Activated naive CD4-positive, alpha-beta T cell treated with anti-CD3 and anti-CD28 coated beads, Interleukin-2, amount 50 U/mL, for 16 hours (primary cell): ENCODE results near the gene B4GALNT4.
"Not testable (repeated sequence)": the region's sequence is repeated elsewhere in the genome, so short reads cannot be mapped to it uniquely, and the experiment has no call there.

Experiments used
- DNase-seq: peaks from one replicate; pipeline ENCODE4 v3.0.0-alpha.2; 2020

Gene B4GALNT4, protein sequence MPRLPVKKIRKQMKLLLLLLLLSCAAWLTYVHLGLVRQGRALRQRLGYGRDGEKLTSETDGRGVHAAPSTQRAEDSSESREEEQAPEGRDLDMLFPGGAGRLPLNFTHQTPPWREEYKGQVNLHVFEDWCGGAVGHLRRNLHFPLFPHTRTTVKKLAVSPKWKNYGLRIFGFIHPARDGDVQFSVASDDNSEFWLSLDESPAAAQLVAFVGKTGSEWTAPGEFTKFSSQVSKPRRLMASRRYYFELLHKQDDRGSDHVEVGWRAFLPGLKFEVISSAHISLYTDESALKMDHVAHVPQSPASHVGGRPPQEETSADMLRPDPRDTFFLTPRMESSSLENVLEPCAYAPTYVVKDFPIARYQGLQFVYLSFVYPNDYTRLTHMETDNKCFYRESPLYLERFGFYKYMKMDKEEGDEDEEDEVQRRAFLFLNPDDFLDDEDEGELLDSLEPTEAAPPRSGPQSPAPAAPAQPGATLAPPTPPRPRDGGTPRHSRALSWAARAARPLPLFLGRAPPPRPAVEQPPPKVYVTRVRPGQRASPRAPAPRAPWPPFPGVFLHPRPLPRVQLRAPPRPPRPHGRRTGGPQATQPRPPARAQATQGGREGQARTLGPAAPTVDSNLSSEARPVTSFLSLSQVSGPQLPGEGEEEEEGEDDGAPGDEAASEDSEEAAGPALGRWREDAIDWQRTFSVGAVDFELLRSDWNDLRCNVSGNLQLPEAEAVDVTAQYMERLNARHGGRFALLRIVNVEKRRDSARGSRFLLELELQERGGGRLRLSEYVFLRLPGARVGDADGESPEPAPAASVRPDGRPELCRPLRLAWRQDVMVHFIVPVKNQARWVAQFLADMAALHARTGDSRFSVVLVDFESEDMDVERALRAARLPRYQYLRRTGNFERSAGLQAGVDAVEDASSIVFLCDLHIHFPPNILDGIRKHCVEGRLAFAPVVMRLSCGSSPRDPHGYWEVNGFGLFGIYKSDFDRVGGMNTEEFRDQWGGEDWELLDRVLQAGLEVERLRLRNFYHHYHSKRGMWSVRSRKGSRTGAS

DNA sequence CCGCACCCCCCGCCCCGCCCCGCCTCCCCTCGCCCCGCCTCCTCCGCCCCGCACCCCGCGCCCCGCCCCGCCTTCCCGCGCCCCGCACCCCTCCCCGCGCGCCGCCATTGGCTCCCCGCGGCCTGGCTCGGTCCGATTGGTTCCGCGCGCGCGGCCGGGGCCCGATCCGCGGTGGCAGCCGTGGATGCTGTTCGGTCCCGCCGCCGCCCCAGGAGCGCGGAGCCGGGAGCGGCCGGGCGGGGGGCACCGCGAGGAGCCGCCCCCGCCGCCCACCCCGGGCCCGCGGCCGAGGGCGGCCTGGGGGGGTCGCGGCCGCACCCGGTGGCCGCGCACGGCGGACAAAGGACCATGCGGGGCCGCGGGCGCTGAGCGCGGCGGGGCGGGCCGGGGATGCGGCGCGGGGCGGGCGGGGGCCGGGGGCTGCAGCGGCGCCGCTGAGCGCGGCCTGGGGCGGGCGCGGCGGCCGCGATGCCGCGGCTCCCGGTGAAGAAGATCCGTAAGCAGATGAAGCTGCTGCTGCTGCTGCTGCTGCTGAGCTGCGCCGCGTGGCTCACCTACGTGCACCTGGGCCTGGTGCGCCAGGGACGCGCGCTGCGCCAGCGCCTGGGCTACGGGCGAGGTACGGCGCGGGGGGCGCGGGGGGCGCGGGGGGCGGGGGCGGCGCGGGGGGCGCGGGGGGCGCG lies at the start of gene B4GALNT4:
Gene B4GALNT4 (plus strand): TSS at position 164 of the 683 bp plus-strand sequence. CDS start 305 bp downstream, at position 469.
- peak; percentile 53 for DNase-seq

DNA sequence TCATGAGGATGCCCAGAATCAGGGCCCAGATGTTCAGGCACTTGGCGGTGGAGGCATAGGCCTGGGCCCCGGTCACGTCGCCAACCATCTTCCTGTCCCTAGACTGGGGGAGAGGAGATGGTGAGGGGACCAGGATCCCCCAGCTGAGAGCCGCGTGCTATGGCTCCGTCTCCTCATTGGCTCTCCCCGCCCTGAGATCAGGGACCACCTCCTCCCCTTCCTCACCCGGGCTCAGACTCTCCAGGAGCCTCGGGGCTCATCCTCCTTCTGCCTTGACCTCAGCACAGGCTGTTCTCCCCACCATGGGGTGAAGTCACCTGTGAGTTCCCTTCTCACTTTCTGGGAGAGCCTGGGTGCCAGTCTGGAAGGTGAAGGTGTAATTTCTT lies 49.4 kb upstream of the B4GALNT4 start:
- not testable (repeated sequence) for DNase-seq

DNA sequence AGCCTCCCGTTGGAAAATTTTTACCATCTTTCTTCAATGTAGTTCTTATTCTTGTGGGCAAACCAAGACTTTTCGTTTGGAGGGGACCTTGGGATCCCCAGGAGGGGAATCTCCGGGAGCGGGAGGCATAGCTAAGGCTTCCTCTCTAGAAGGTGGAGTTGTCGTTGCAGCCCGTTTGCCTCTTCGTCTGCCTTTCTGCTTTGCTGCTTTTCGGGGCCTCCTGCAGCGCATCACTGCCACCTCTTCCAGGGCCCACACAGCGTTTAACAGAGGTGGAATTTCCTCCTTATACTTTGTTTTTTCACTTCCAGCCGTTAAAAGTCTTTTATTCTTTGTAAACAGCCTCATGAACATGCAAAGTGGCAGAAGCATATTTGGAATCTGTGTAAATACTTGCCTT lies 45.1 kb upstream of the B4GALNT4 start:
- no peak for DNase-seq

DNA sequence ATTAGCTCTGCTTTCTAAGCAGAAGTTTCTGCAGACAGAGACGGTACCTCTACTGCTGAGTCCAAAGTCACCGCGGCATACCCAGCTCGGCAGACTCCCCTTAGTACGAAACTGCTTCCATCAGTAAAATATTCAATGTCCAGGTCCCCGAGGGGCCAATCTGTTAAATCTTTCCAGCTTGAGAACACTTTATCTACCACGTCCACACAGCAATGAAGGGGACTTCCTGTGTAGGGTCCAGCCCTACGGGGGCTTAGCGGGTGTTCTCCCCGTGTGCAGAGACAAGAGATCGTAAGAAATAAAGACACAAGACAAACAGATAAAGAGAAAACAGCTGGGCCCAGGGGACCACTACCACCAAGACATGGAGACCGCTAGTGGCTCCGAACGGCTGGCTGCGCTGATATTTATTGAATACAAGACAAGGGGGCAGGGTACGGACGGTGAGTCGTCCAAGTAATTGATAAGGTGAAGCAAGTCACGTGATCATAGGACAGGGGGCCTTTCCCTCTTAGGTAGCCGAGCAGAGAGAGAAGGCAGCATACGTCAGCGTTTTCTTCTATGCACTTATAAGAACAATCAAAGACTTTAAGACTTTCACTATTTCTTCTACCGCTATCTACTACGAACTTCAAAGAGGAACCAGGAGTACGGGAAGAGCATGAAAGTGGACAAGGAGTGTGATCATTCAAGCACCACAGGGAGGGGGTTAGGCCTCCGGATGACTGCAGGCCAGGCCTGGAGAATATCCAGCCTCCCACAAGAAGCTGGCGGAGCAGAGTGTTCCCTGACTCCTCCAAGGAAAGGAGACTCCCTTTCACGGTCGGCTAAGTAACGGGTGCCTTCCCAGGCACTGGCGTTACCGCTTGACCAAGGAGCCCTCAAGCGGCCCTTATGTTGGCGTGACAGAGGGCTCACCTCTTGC lies 44.4 kb upstream of the B4GALNT4 start:
- not testable (repeated sequence) for DNase-seq

DNA sequence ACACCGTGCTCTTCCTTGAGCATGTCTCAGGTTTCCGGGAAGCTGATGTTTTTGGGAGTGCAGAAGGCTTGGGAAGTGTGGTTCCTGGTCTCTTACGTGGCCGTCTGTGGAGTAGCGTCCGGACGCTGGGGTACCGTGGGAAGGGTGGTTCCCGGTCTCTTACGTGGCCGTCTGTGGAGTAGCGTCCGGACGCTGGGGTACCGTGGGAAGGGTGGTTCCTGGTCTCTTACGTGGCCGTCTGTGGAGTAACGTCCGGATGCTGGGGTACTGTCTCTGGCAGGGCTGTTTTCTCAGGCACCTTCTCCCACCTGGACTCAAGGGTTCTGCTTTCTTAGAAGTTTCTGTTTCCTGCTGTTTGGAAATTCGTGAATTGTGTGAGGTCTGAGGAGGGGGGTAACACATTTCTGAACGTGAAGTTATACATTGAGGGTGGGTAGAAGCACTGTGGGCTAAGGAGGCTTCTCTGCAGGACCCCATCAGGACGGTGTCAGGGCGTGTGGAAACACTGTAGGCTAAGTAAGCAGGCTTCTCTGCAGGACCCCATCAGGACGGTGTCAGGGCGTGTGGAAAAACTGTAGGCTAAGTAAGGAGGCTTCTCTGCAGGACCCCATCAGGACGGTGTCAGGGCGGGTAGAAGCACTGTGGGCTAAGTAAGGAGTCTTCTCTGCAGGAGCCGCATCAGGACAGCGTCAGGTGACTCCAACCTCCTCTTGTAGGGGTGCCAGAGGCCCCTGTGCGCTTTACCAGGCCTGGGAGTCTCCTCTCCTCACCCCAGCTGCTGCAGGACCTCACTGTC lies 43.3 kb upstream of the B4GALNT4 start:
- no peak for DNase-seq

DNA sequence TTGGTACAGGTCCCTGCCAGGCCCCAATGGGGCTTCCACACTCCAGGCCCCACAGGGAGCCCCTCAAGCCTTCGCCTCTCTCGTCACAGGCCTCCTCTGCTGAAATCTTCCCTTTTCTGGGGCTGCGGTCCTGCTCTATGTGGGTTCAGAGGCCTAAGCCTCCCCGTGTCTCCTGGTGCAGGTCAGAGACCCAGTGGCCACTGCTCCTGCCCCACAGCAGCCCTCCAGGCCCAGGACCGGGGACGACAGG lies 42.8 kb upstream of the B4GALNT4 start:
- no peak for DNase-seq

DNA sequence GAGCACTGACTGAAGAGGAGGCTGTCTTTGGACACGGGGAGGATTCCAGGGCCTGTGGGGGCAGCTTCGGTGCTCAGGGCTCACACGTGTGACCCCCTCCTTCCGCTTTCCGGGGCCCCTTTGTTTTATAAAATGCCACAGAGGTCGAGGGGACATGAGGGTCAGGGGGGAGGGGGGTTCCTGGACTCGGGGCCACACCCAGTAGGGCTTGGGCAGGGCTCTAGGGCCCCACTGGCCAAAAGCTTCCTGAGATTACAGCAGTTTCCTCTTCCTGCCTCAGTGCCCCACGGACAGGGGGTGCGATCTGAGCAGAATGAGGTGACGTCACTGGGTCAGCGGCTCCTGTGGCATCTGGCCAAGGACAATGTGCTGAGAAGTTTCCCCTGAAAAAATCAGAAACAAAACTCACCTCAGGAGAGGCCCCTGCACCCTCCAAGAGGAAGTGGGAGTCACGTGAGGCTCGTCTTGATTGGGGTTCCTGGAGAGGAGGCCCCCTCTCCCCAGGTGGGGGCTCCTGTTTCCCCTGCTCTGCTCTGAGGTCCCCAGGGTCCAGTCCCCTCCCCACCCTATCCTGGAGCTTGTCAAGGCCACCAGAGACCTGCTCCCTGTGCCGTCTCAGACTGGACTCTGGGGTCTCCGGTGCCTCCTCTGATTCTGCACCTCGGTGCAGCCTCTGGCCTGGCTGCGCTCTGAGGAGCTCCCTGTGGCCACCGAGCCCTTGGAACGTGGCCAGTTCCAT lies 42.3 kb upstream of the B4GALNT4 start:
- no peak for DNase-seq

DNA sequence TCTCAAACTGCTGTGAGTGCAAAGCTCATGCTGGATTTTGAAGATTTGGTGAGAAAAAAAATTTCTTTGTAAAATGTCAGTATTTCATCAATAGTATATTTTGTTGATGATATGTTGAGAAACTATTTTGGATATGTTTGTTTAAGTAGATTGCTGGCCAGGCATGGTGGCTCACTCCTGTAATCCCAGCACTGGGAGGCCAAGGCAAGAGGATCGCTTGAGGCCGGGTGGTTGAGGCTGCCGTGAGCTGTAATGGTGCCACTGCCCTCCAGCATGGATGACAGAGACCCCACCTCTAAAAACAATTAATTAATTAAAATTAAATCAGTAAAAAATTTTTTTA lies 41.7 kb upstream of the B4GALNT4 start:
- no peak for DNase-seq

DNA sequence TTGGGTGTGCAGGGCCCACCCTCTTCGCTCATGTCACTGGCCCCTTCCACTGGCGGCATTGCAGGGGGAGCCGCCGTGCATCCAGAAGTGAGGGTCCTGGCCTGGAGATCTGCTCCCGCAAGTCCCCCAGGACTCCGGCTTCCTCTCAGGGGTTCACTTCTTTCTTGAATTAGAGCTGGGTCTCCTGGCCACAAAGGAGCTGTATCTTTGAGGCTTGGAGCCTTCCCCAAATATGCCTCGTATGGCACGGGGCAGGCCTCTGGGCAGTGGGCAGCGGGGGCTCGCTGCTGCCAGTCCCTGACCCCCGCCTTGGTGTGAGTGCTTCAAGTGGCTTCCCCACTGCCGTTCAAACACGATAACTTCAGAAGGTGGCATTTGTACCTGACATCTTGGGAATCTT lies 41.3 kb upstream of the B4GALNT4 start:
- no peak for DNase-seq

DNA sequence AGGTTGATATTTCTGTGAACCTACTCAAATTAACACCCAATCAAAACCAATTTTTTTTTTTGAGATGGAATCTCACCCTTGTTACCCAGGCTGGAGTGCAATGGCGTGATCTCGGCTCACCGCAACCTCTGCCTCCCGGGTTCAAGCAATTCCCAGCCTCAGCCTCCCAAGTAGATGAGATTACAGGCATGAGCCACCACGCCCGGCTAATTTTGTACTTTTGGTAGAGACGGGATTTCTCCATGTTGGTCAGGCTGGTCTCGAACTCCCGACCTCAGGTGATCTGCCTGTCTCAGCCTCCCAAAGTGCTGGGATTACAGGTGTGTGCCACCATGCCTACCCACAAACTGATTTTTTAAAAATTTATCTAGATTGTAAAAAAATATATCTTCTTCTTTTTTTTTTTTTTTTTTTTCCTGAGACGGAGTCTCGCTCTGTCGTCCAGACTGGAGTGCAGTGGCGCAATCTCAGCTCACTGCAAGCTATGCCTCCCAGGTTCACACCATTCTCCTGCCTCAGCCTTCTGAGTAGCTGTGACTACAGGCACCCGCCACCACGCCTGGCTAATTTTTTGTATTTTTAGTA lies 40.7 kb upstream of the B4GALNT4 start:
- not testable (repeated sequence) for DNase-seq

DNA sequence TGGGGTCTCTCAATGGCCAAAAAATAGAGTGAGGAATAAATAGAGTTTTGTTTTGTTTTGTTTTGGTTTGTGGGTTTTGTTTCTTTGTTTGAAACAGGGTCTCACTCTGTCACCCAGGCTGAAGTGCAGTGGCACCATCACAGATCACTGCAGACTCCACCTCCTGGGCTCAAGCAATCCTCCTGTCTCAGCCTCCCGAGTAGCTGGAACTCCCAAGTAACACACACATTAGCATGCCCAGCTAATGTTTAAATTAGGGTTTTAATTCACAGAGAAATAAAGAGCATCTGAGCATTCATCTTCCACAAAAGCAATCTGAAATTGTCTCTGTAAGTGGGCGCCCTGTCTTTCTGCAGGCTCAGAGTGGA lies 39.4 kb upstream of the B4GALNT4 start:
- no peak for DNase-seq

DNA sequence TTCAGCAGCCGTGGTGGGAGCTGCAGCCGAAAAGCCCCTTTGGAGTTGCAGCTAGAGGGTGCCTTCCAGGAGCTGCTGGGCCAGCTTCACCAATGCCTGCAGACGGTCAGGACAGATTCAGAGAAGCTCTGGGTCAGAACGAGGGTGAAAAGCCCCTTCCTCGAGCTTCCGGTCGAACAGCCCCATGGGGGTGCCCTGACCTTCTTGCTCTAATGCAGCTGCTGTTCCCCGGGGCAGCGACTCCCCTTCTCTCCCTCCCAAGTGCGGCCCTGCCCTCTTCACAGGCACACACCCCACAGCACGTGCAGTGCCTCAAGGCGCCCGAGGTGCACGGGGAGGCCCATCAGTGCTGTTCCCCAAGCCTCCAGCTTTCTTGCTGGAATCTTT lies 39.0 kb upstream of the B4GALNT4 start:
- DNase-seq = no peak

DNA sequence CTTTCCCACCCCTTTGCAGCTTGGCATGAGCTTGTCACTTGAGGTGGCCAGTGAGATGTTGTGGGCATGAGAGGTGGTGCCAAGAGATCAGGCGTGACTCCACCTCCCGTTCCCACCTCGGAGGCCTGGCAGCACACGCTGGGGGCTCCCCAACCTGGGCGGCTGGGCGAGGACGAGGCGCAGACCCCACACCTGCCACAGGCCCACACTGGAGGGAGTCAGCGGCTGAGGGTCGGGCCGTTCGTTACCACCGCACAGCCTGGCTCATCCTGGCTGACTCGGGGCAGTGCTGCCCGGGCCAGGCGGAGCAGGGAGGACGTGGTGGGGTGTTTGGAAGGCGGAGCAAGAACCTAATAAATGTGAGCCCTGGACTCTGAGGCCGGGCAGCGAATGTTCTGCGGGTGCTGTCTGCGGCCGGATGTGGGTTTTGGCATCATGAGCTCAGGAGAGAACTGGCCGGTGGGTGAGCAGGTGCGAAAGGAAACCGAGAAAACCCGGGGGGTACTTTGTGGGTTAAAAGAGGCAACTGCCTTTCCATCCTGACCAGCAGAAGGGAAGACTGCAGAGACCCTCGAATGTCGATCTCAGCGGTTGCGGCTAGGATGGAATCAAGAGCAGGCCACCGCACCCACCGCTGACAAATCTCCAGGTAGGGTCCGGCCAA lies 38.5 kb upstream of the B4GALNT4 start:
- no peak for DNase-seq

DNA sequence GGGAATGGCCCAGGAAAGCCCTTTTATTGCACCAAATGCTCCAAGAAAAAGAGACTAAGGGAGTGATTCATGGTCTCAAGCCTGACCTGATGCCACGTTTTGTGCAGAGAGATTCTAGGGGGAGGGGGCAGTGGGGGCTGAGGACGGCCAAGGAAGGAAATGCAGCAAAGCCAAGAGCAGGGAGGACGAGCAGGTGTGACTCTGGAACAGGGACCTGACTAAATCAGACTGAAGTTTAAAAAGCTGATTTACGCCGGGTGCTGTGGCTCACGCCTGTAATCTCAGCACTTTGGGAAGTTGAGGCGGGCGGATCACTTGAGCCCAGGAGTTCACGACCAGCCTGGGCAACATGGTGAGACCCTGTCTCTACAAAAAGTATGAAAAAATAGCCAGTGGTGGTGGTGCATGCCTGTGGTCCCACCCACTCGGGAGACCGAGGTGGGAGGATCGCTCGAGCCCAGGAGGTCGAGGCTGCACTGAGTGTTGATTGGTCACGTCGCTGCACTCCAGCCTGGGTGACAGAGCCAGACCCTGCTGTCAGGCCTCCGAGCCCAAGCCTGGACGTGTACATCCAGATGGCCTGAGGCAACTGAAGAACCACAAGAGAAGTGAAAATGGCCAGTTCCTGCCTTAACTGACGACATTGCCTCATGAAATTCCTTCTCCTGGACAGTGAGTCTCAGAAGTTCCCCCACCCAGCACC lies 37.8 kb upstream of the B4GALNT4 start:
- DNase-seq = no peak

DNA sequence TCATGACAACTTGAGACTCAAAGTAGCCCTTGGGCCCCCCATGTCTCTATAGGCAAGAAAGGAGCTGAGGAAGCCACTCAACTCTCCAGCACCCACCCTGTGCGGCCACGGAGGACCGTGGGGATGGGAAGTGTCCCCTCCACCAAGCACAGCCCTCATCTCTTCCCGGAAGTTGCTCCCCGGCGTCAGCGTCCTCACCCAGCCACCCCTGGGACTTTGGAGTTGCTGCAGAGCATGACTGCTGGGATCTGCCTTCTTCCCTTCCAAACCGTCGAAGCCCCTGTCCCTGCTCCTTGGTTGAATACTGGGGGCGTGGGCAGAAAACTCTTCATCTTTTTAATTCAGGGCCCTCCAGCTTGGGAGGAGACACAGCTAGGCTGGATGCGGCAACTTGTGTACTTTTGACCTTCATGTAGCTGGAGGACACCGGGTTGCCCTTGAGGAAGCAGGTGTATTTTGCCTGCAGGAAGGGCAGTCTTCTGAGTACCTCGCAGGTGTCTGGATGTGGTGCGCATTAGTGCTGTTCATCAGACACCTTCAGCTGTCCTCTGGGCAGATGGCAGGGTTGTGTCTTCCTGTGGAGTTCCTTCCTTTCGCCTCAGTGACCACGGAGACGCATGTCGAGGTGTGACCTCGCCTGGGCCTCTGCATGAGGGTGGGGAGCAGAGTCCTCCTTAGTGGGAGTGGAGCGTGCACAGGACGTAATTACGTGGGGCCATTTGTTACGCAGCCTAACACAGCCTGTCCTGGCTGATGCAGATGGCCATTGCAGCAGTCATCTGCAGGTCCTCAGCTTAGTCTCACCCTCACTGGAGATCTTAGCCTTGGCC lies 36.4 kb upstream of the B4GALNT4 start:
- DNase-seq = no peak

DNA sequence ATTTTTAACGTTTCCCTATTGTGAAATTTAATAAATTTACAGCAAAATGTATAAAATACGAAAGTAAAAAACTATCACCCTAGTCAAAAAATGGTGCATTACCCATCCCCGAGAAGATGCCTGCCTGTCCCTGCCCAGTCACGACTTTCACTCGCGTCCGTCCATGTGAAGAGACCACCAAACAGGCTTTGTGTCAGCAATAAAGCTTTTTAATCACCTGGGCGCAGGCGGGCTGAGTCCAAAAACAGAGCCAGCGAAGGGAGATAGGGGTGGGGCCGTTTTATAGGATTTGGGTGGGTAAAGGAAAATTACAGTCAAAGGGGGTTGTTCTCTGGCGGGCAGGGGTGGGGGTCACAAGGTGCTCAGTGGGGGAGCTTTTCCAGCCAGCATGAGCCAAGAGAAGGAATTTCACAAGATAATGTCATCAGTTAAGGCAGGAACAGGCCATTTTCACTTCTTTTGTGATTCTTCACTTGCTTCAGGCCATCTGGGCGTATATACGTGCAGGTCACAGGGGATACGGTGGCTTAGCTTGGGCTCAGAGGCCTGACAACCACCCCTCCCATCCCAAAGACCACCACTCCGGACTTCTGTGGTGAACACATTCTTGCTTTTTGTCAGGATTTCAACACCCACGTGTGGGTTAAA lies 35.6 kb upstream of the B4GALNT4 start:
- not testable (repeated sequence) for DNase-seq

DNA sequence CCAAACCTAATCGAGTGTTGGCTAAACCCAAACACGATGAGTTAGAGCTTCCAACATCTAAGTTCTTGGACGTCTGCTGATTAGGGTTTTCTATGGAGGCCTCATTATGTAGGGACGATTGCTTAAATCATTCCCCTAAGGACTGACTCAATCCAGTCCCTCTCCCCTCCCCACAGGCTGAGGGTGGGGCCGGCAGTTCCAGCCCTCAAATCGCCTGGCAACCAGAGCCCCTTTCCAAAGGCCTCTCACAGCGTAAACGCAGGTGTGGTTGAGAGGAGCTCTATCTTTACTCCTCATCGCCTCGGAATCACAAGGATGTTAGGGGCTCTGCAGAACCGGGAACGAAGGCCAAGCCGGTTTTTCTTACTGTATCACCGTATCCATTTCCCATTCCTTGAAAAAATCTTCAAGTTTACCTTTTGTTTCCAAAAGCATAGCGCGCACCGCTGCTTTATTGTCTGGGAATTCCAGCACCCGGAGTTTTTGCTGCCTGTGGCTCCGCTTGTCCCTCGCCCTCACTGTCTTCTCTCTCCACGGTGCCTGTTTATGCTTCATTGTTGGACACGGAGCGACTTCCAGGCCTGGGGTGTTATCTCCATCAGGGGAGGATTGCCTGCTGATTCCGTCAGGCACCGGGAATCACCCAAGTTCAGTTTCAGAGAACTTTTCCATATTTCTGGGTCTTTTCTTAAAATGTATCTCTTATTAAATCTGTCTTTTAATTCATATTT lies 34.9 kb upstream of the B4GALNT4 start:
- no peak for DNase-seq
